ENCODE data around the gene ZNF853. TPM values are rescaled to one million over a fixed set of nuclear protein-coding genes. Genes with fewer than 3 reads are reported as not detected.
"Not testable (repeated sequence)": the region's sequence is repeated elsewhere in the genome, so short reads cannot be mapped to it uniquely, and the experiment has no call there.

Gene ZNF853
- total RNA-seq, 1 experiment from 2014 or later, result not detected

- DNase-seq, result no peak
- Histone ChIP-seq H2AFZ (ENCODE audit: low read length) (no peak overlapping the region), H3K36me3 (ENCODE audit: insufficient read depth, low read length) (no peaks in the 10 kb centered on the region), H3K27ac (ENCODE audit: low read length) (no peak overlapping the region), H4K20me1 (ENCODE audit: insufficient read depth, low read depth, low read length) (no peaks in the 10 kb centered on the region), H3K4me1 (ENCODE audit: low read length) (peaks cover 3% of the 10 kb centered on the region; the same call in 1 of the 2 replicates), H3K4me2 (ENCODE audit: low read depth, low read length, poor library complexity, severe bottlenecking) (no peak overlapping the region), H3K9me3 (ENCODE audit: low read length) (no peaks in the 10 kb centered on the region), H3K4me3 (ENCODE audit: low read length) (no peak overlapping the region), H3K27me3 (ENCODE audit: low read length) (no peaks in the 10 kb centered on the region), H3K9ac (ENCODE audit: low read length) (no peak overlapping the region), H3K9me2 (replicated peaks; ENCODE audit: insufficient read depth, low read length) (no peaks in the 10 kb centered on the region), H3K79me2 (ENCODE audit: low read length) (no peaks in the 10 kb centered on the region)
Measured at GRCh38 chr7:6623589-6624245, 8.3 kb downstream of the ZNF853 start.

GRCh38 chr7:6624246-6624611 lies 8.8 kb downstream of the ZNF853 start:
- Histone ChIP-seq H3K4me2 (ENCODE audit: low read depth, low read length, poor library complexity, severe bottlenecking) (no peak overlapping the region), H3K9me2 (replicated peaks; ENCODE audit: insufficient read depth, low read length) (no peaks in the 10 kb centered on the region), H3K79me2 (ENCODE audit: low read length) (no peaks in the 10 kb centered on the region), H4K20me1 (ENCODE audit: insufficient read depth, low read depth, low read length) (no peaks in the 10 kb centered on the region), H3K4me1 (ENCODE audit: low read length) (peaks cover 3% of the 10 kb centered on the region; the same call in 1 of the 2 replicates), H3K27me3 (ENCODE audit: low read length) (no peaks in the 10 kb centered on the region), H3K9ac (ENCODE audit: low read length) (no peak overlapping the region), H3K27ac (ENCODE audit: low read length) (no peak overlapping the region), H3K9me3 (ENCODE audit: low read length) (no peaks in the 10 kb centered on the region), H3K4me3 (ENCODE audit: low read length) (no peak overlapping the region), H2AFZ (ENCODE audit: low read length) (no peak overlapping the region), H3K36me3 (ENCODE audit: insufficient read depth, low read length) (no peaks in the 10 kb centered on the region)
- no peak for DNase-seq

GRCh38 chr7:6628045-6628444 lies 12.6 kb downstream of the ZNF853 start:
- Histone ChIP-seq H3K9ac (ENCODE audit: low read length) (no peak overlapping the region), H3K9me2 (replicated peaks; ENCODE audit: insufficient read depth, low read length) (no peaks in the 10 kb centered on the region), H3K36me3 (ENCODE audit: insufficient read depth, low read length) (no peaks in the 10 kb centered on the region), H3K4me1 (ENCODE audit: low read length) (no peaks in the 10 kb centered on the region), H3K27ac (ENCODE audit: low read length) (no peak overlapping the region), H2AFZ (ENCODE audit: low read length) (no peak overlapping the region), H3K9me3 (ENCODE audit: low read length) (no peaks in the 10 kb centered on the region), H3K27me3 (ENCODE audit: low read length) (no peaks in the 10 kb centered on the region), H3K4me3 (ENCODE audit: low read length) (no peak overlapping the region), H4K20me1 (ENCODE audit: insufficient read depth, low read depth, low read length) (no peaks in the 10 kb centered on the region), H3K79me2 (ENCODE audit: low read length) (no peaks in the 10 kb centered on the region), H3K4me2 (ENCODE audit: low read depth, low read length, poor library complexity, severe bottlenecking) (no peak overlapping the region)
- no peak for DNase-seq

- Histone ChIP-seq H3K9ac (ENCODE audit: low read length) (no peak overlapping the region), H3K27me3 (ENCODE audit: low read length) (no peaks in the 10 kb centered on the region), H3K27ac (ENCODE audit: low read length) (no peak overlapping the region), H4K20me1 (ENCODE audit: insufficient read depth, low read depth, low read length) (no peaks in the 10 kb centered on the region), H3K9me3 (ENCODE audit: low read length) (no peaks in the 10 kb centered on the region), H3K9me2 (replicated peaks; ENCODE audit: insufficient read depth, low read length) (no peaks in the 10 kb centered on the region), H3K4me3 (ENCODE audit: low read length) (no peak overlapping the region), H3K36me3 (ENCODE audit: insufficient read depth, low read length) (no peaks in the 10 kb centered on the region), H2AFZ (ENCODE audit: low read length) (no peak overlapping the region), H3K4me1 (ENCODE audit: low read length) (no peaks in the 10 kb centered on the region), H3K79me2 (ENCODE audit: low read length) (no peaks in the 10 kb centered on the region), H3K4me2 (ENCODE audit: low read depth, low read length, poor library complexity, severe bottlenecking) (no peak overlapping the region)
- no peak for DNase-seq
Measured at GRCh38 chr7:6630007-6630849, 14.8 kb downstream of the ZNF853 start.

- no peak for DNase-seq
Measured at GRCh38 chr7:6631605-6632004, 16.2 kb downstream of the ZNF853 start.

GRCh38 chr7:6634021-6634420 lies 18.6 kb downstream of the ZNF853 start:
- Histone ChIP-seq H2AFZ (ENCODE audit: low read length) (no peak overlapping the region), H3K27me3 (ENCODE audit: low read length) (no peaks in the 10 kb centered on the region), H3K36me3 (ENCODE audit: insufficient read depth, low read length) (no peaks in the 10 kb centered on the region), H3K4me2 (ENCODE audit: low read depth, low read length, poor library complexity, severe bottlenecking) (no peak overlapping the region), H4K20me1 (ENCODE audit: insufficient read depth, low read depth, low read length) (peaks cover 4% of the 10 kb centered on the region; the same call in 1 of the 2 replicates), H3K9me2 (replicated peaks; ENCODE audit: insufficient read depth, low read length) (no peaks in the 10 kb centered on the region), H3K27ac (ENCODE audit: low read length) (no peak overlapping the region), H3K79me2 (ENCODE audit: low read length) (peaks cover 16% of the 10 kb centered on the region), H3K9ac (ENCODE audit: low read length) (no peak overlapping the region), H3K4me1 (ENCODE audit: low read length) (peaks cover 16% of the 10 kb centered on the region), H3K9me3 (ENCODE audit: low read length) (no peaks in the 10 kb centered on the region), H3K4me3 (ENCODE audit: low read length) (no peak overlapping the region)
- DNase-seq, result no peak

More at GRCh38 chr7:6631605-6632004, 16.2 kb downstream of the ZNF853 start:
- peaks cover 3% of the 10 kb centered on the region for H3K4me1 ChIP-seq (ENCODE audit: low read length)
- no peak overlapping the region for H3K9ac ChIP-seq (ENCODE audit: low read length)
- H3K27ac ChIP-seq (ENCODE audit: low read length), result no peak overlapping the region
- no peaks in the 10 kb centered on the region for H3K79me2 ChIP-seq (ENCODE audit: low read length)
- no peaks in the 10 kb centered on the region for H3K9me3 ChIP-seq (ENCODE audit: low read length)
- no peak overlapping the region for H3K4me2 ChIP-seq (ENCODE audit: low read depth, low read length, poor library complexity, severe bottlenecking)
- H3K36me3 ChIP-seq (ENCODE audit: insufficient read depth, low read length), result no peaks in the 10 kb centered on the region
- H3K4me3 ChIP-seq (ENCODE audit: low read length), result no peak overlapping the region
- no peak overlapping the region for H2AFZ ChIP-seq (ENCODE audit: low read length)
- H3K9me2 ChIP-seq (replicated peaks; ENCODE audit: insufficient read depth, low read length), result no peaks in the 10 kb centered on the region
- no peaks in the 10 kb centered on the region for H3K27me3 ChIP-seq (ENCODE audit: low read length)
- H4K20me1 ChIP-seq (ENCODE audit: insufficient read depth, low read depth, low read length), result no peaks in the 10 kb centered on the region

- H2AFZ ChIP-seq (ENCODE audit: low read length); H3K27ac ChIP-seq (ENCODE audit: low read length); H3K4me3 ChIP-seq (ENCODE audit: low read length); H4K20me1 ChIP-seq (ENCODE audit: insufficient read depth, low read depth, low read length); H3K36me3 ChIP-seq (ENCODE audit: insufficient read depth, low read length); H3K9me2 ChIP-seq (replicated peaks; ENCODE audit: insufficient read depth, low read length); H3K27me3 ChIP-seq (ENCODE audit: low read length); H3K4me2 ChIP-seq (ENCODE audit: low read depth, low read length, poor library complexity, severe bottlenecking); H3K9ac ChIP-seq (ENCODE audit: low read length); DNase-seq; H3K9me3 ChIP-seq (ENCODE audit: low read length): not testable (repeated sequence)
- H3K4me1 ChIP-seq (ENCODE audit: low read length), result peaks cover 16% of the 10 kb centered on the region
- peaks cover 25% of the 10 kb centered on the region for H3K79me2 ChIP-seq (ENCODE audit: low read length)
Measured at GRCh38 chr7:6634971-6635370, 19.6 kb downstream of the ZNF853 start.

- H4K20me1 ChIP-seq (ENCODE audit: insufficient read depth, low read depth, low read length), result peaks cover 10% of the 10 kb centered on the region; the same call in 1 of the 2 replicates
- H3K9me3 ChIP-seq (ENCODE audit: low read length), result no peaks in the 10 kb centered on the region
- H3K36me3 ChIP-seq (ENCODE audit: insufficient read depth, low read length), result 0 out of 2 replicates have a peak, but pooled peaks cover 6% of the 10 kb centered on the region
- peak within 1 kb of the TSS; percentile 88 for H3K9ac ChIP-seq (ENCODE audit: low read length)
- no peaks in the 10 kb centered on the region for H3K27me3 ChIP-seq (ENCODE audit: low read length)
- no peaks in the 10 kb centered on the region for H3K9me2 ChIP-seq (replicated peaks; ENCODE audit: insufficient read depth, low read length)
- H3K4me2 ChIP-seq (ENCODE audit: low read depth, low read length, poor library complexity, severe bottlenecking), result peak within 1 kb of the TSS; percentile 92
- H3K27ac ChIP-seq (ENCODE audit: low read length), result peak within 1 kb of the TSS; percentile 15; the same call in 1 of the 2 replicates
- DNase-seq, result peak; percentile 84
- H3K4me1 ChIP-seq (ENCODE audit: low read length), result peaks cover 16% of the 10 kb centered on the region
- peak within 1 kb of the TSS; percentile 62; the same call in 1 of the 2 replicates for H2AFZ ChIP-seq (ENCODE audit: low read length)
- H3K79me2 ChIP-seq (ENCODE audit: low read length), result peaks cover 42% of the 10 kb centered on the region
- peak within 1 kb of the TSS; percentile 78 for H3K4me3 ChIP-seq (ENCODE audit: low read length)
Measured at GRCh38 chr7:6636741-6637543, 21.5 kb downstream of the ZNF853 start, which contains the start of gene ZNF316. TSS of gene ZNF316 (plus strand) at chr7:6637318. CDS start at chr7:6642410, 5,092 bp downstream.
